H1 (cell line): ENCODE results near the gene GRK6. TPM values are rescaled to one million over a fixed set of nuclear protein-coding genes. Genes with fewer than 3 reads are reported as not detected.
A peak's percentile ranks its signal among the peaks of the same experiment; 100 is the strongest.

ENCODE experiments used
- CTCF ChIA-PET: fragments of 300-600 bp; sonication (Branson Sonifier 250); formaldehyde crosslinking; loops from one replicate; lab custom pipeline; 2021; ENCODE audit not compliant: partially characterized antibody; lab: Charles Lee
- POLR2A ChIA-PET: fragments of 300-600 bp; sonication (Branson Sonifier 250); formaldehyde crosslinking; loops from one replicate; lab custom pipeline; 2021; ENCODE audit warnings: inconsistent platforms; ENCODE audit not compliant: partially characterized antibody; lab: Charles Lee
- DNase-seq, 2 experiments: peaks; one replicate each; pipeline versions ENCODE4 v3.0.0 to v3.0.0-alpha.2; 2010 to 2022; ENCODE audit warnings: low spot score in 2 of 2, low read depth in 1 of 2, mixed read lengths in 1 of 2
- FAIRE-seq: peaks from 2 replicates; lab custom pipeline; 2011; peaks lifted over from hg19 to GRCh38; lab: Jason Lieb, UNC
- H2AFZ ChIP-seq: 2 replicates; pipeline ENCODE4 v1.8.1; 2012; ENCODE audit warnings: low read length, inconsistent platforms
- H2AK5ac ChIP-seq: 2 replicates; pipeline ENCODE4 v1.6.1; 2013; ENCODE audit warnings: low read depth, low read length
- H2BK120ac ChIP-seq: replicated peaks from 2 replicates; pipeline ENCODE3; 2013; ENCODE audit warnings: low read depth, low read length, inconsistent platforms
- H2BK12ac ChIP-seq: 2 replicates; pipeline ENCODE4 v1.6.1; 2013; ENCODE audit warnings: low read depth, low read length
- H2BK15ac ChIP-seq: 2 replicates; pipeline ENCODE4 v1.6.1; 2013; ENCODE audit warnings: low read length
- H2BK20ac ChIP-seq: 2 replicates; pipeline ENCODE4 v1.6.1; 2013; ENCODE audit warnings: low read length
- H2BK5ac ChIP-seq: 2 replicates; pipeline ENCODE4 v1.6.1; 2013; ENCODE audit warnings: low read depth, low read length
- H3K14ac ChIP-seq: 2 replicates; pipeline ENCODE4 v1.6.1; 2013; ENCODE audit warnings: inconsistent platforms; ENCODE audit not compliant: insufficient read length
- H3K18ac ChIP-seq: 2 replicates; pipeline ENCODE4 v1.6.1; 2013; ENCODE audit warnings: low read length; ENCODE audit errors: extremely low read depth
- H3K23ac ChIP-seq: 2 replicates; pipeline ENCODE4 v1.6.1; 2013; ENCODE audit warnings: inconsistent platforms; ENCODE audit not compliant: insufficient read length
- H3K23me2 ChIP-seq: 2 replicates; pipeline ENCODE4 v1.6.1; 2013; ENCODE audit warnings: low read depth, low read length
- H3K27ac ChIP-seq: 2 replicates; pipeline ENCODE4 v1.6.1; 2011; ENCODE audit warnings: low read depth, low read length, inconsistent platforms
- H3K27me3 ChIP-seq, 4 experiments: replicated peaks in 1 of 4; 1 replicate in 1 of 4; 2 replicates in 3 of 4; pipeline versions ENCODE4 v1.6.1 to v1.8.1; 2011 to 2013; ENCODE audit warnings: low read length in 3 of 4, mild to moderate bottlenecking in 3 of 4, inconsistent platforms in 2 of 4, mixed read lengths in 2 of 4, moderate library complexity in 1 of 4; ENCODE audit not compliant: control insufficient read depth in 3 of 4, insufficient read depth in 3 of 4; ENCODE audit errors: extremely low read depth in 1 of 4
- H3K36me3 ChIP-seq, 4 experiments: 2 replicates each; pipeline versions ENCODE4 v1.6.1 to v1.8.1; 2011 to 2013; ENCODE audit warnings: mild to moderate bottlenecking in 4 of 4, low read length in 3 of 4, moderate library complexity in 2 of 4, control low read depth in 1 of 4, inconsistent platforms in 1 of 4; ENCODE audit not compliant: insufficient read depth in 4 of 4, control insufficient read depth in 2 of 4
- H3K4ac ChIP-seq: replicated peaks from 2 replicates; pipeline ENCODE3; 2013; ENCODE audit warnings: low read length, low read depth, mixed read lengths, inconsistent platforms; ENCODE audit not compliant: insufficient read length
- H3K4me1 ChIP-seq, 4 experiments: replicated peaks in 1 of 4; 1 replicate in 1 of 4; 2 replicates in 3 of 4; pipeline versions ENCODE4 v1.6.1 to v1.8.1; 2011 to 2013; ENCODE audit warnings: low read length in 3 of 4, inconsistent platforms in 2 of 4, mixed read lengths in 1 of 4; ENCODE audit not compliant: insufficient read depth in 4 of 4, control insufficient read depth in 3 of 4
- H3K4me2 ChIP-seq, 2 experiments: 2 replicates each; pipeline versions ENCODE4 v1.6.1 to v1.8.1; 2011 to 2013; ENCODE audit warnings: low read depth in 2 of 2, low read length in 2 of 2, control low read depth in 1 of 2, inconsistent platforms in 1 of 2, mild to moderate bottlenecking in 1 of 2; ENCODE audit not compliant: insufficient read depth in 1 of 2
- H3K4me3 ChIP-seq, 4 experiments: fragments of 200-600, 300-600 bp in 1 of 4; sonication (generic), shearing (Covaris generic), sonication (Bioruptor Twin) in 1 of 4; 2 replicates each; pipeline versions ENCODE4 v1.5.1 to v1.8.1; 2011 to 2016; ENCODE audit warnings: low read length in 4 of 4, low read depth in 3 of 4, control low read depth in 2 of 4, inconsistent platforms in 2 of 4, mild to moderate bottlenecking in 2 of 4, mixed read lengths in 1 of 4, moderate library complexity in 1 of 4; ENCODE audit not compliant: insufficient read depth in 2 of 4; ENCODE audit errors: extremely low read depth in 1 of 4
- H3K56ac ChIP-seq: replicated peaks from 2 replicates; pipeline ENCODE3; 2013; ENCODE audit warnings: low read depth, mild to moderate bottlenecking, mixed read lengths, low read length, inconsistent platforms; ENCODE audit not compliant: insufficient read length
- H3K79me1 ChIP-seq: 2 replicates; pipeline ENCODE4 v1.6.1; 2013; ENCODE audit warnings: low read depth, low read length, control low read depth
- H3K79me2 ChIP-seq, 2 experiments: 2 replicates each; pipeline versions ENCODE4 v1.6.1 to v1.8.1; 2012 to 2013; ENCODE audit warnings: low read length in 2 of 2, mild to moderate bottlenecking in 2 of 2, inconsistent platforms in 1 of 2; ENCODE audit not compliant: insufficient read depth in 2 of 2, control insufficient read depth in 1 of 2
- H3K9ac ChIP-seq, 4 experiments: replicated peaks in 1 of 4; 1 replicate in 1 of 4; 2 replicates in 3 of 4; pipeline versions ENCODE4 v1.6.1 to v1.8.1; 2011 to 2013; ENCODE audit warnings: low read depth in 3 of 4, low read length in 3 of 4, control low read depth in 2 of 4, mild to moderate bottlenecking in 2 of 4, moderate library complexity in 2 of 4, inconsistent platforms in 1 of 4; ENCODE audit errors: extremely low read depth in 1 of 4
- H3K9me3 ChIP-seq, 2 experiments: 2 replicates each; pipeline versions ENCODE4 v1.6.1 to v1.8.1; 2012 to 2013; ENCODE audit warnings: mild to moderate bottlenecking in 2 of 2, moderate library complexity in 2 of 2, control low read depth in 1 of 2, inconsistent platforms in 1 of 2, low read depth in 1 of 2, low read length in 1 of 2, mixed read lengths in 1 of 2; ENCODE audit not compliant: insufficient read depth in 2 of 2
- H4K20me1 ChIP-seq, 2 experiments: replicated peaks in 1 of 2; 2 replicates each; pipeline versions ENCODE3 to v1.8.1; 2011 to 2013; ENCODE audit warnings: inconsistent platforms in 2 of 2, low read length in 2 of 2, mild to moderate bottlenecking in 1 of 2; ENCODE audit not compliant: insufficient read depth in 2 of 2, control insufficient read depth in 1 of 2
- H4K5ac ChIP-seq: 2 replicates; pipeline ENCODE4 v1.6.1; 2013; ENCODE audit warnings: low read length, low read depth, mixed read lengths, inconsistent platforms; ENCODE audit not compliant: insufficient read length
- H4K8ac ChIP-seq: 2 replicates; pipeline ENCODE4 v1.8.0; 2013; ENCODE audit warnings: mild to moderate bottlenecking, moderate library complexity, low read length, inconsistent platforms; ENCODE audit not compliant: insufficient read depth; ENCODE audit errors: extremely low read depth
- H4K91ac ChIP-seq: replicated peaks from 2 replicates; pipeline ENCODE3; 2013; ENCODE audit warnings: low read length, mixed read lengths, inconsistent platforms; ENCODE audit not compliant: insufficient read length
- CBX5 ChIP-seq: fragments of 300-800, 300-1000 bp; sonication (generic); IDR thresholded peaks from 2 replicates; pipeline ENCODE4 v1.7.1; 2016; ENCODE audit warnings: antibody characterized with exemption, low read length, low read depth
- CBX8 ChIP-seq: fragments of 300-800, 300-1000 bp; sonication (generic); IDR thresholded peaks from 2 replicates; pipeline ENCODE4 v1.7.1; 2016; ENCODE audit warnings: low read depth, low read length, borderline replicate concordance
- CTBP2 ChIP-seq: IDR thresholded peaks from 2 replicates; pipeline ENCODE4 v1.7.0; 2011; ENCODE audit warnings: borderline replicate concordance, mild to moderate bottlenecking, moderate library complexity, mixed read lengths, low read length; ENCODE audit not compliant: insufficient read depth, insufficient read length
- FOSL1 ChIP-seq: IDR thresholded peaks from 2 replicates; pipeline ENCODE4 v1.6.1; 2011; ENCODE audit warnings: mild to moderate bottlenecking, low read depth, low read length, moderate library complexity; ENCODE audit not compliant: insufficient read depth
- KDM4A ChIP-seq: IDR thresholded peaks from one replicate; pipeline ENCODE4 v1.7.1; 2012; ENCODE audit warnings: low read depth, mild to moderate bottlenecking, moderate library complexity, low read length, inconsistent platforms; ENCODE audit not compliant: severe bottlenecking
- MAFK ChIP-seq: IDR thresholded peaks from 2 replicates; pipeline ENCODE4 v1.6.1; 2012; ENCODE audit warnings: low read depth, mild to moderate bottlenecking, improper control_type of control experiment, low read length
- NRF1 ChIP-seq: IDR thresholded peaks from 2 replicates; pipeline ENCODE4 v1.6.1; 2011; ENCODE audit warnings: mild to moderate bottlenecking, low read depth, low read length, improper control_type of control experiment
- SIX5 ChIP-seq: IDR thresholded peaks from 2 replicates; pipeline ENCODE4 v1.6.1; 2011; ENCODE audit warnings: mild to moderate bottlenecking, low read depth, low read length
- SUZ12 ChIP-seq: fragments of 200-600 bp; sonication (generic); IDR thresholded peaks from 2 replicates; pipeline ENCODE4 v1.6.1; 2012; ENCODE audit warnings: mild to moderate bottlenecking, inconsistent platforms, low read length, moderate library complexity, mixed read lengths
- TAF7 ChIP-seq: optimal IDR thresholded peaks from 2 replicates; pipeline ENCODE3; 2011; ENCODE audit warnings: low read depth, mild to moderate bottlenecking, inconsistent platforms, low read length, moderate library complexity, borderline replicate concordance
- TCF12 ChIP-seq: IDR thresholded peaks from 2 replicates; pipeline ENCODE4 v1.6.1; 2011; ENCODE audit warnings: low read depth, mild to moderate bottlenecking, low read length
- YY1 ChIP-seq: IDR thresholded peaks from 2 replicates; pipeline ENCODE4 v1.6.1; 2011; ENCODE audit warnings: low read depth, mild to moderate bottlenecking, low read length
- WGBS, 2 experiments: shearing (Covaris generic) in 1 of 2; methylation state at CpG; one replicate each; pipeline versions ENCODE4 v1.1.6 to v1.1.7; 2013 to 2015; ENCODE audit warnings: low lambda C conversion rate in 2 of 2, mixed read lengths in 2 of 2, inconsistent platforms in 1 of 2, low coverage in 1 of 2, missing lambda C conversion rate in 1 of 2; ENCODE audit not compliant: insufficient replicate concordance in 2 of 2, insufficient coverage in 1 of 2, insufficient read length in 1 of 2; ENCODE audit errors: extremely low coverage in 1 of 2, missing lambda C conversion rate in 1 of 2; 5-methylcytosine and 5-hydroxymethylcytosine counted together
- polyA plus RNA-seq, 7 experiments: library from polyadenylated mRNA; depleted of rRNA in 3 of 7; stranded (reverse) in 5 of 7; unstranded in 2 of 7; fragments of >200 nt in 5 of 7; fragments of 200-250 nt in 2 of 7; gene quantifications; 1 replicate in 5 of 7; 2 replicates in 1 of 7; 4 replicates in 1 of 7; pipeline versions ENCODE4 v1.2.1 to v1.2.3, GENCODE V29; 2011 to 2013; ENCODE audit warnings: missing spikeins in 2 of 7, mixed read lengths in 2 of 7
- total RNA-seq: library from RNA; stranded (reverse); fragmentation: NEBNext Ultra II Directional; extraction: Animal tissue kit (Norgen Biotek cat#: 25700); gene quantifications from 2 replicates; pipeline ENCODE4 v1.2.1, GENCODE V29; 2021
- TF ChIP-seq, protein P1 (sequence below): IDR thresholded peaks from 2 replicates; pipeline ENCODE4 v1.6.1; 2012; ENCODE audit warnings: inconsistent platforms

Gene GRK6
- total and polyA plus RNA-seq, 2 of the 8 experiments (the other 6 are each of a cell fraction or from before 2014, with no cell fraction given): 31.8 to 57.8 TPM

DNA sequence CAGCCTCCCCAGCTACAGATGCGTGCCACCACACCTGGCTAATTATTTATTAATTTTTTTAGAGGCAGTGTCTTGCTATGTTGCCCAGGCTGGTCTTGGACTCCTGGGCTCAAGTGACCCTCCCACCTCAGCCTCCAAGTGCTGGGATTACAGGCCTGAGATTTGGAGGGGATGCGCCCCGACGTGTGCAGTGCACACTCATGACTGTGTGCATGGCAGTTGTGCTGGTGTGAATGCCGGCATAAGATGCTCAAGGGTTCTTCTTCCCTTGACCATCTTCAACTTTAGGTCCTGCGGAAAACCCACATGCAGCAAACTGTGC is 45.7 kb upstream of the GRK6 start:
- no peak overlapping the region for H3K18ac ChIP-seq
- H3K56ac ChIP-seq: no peak overlapping the region
- H3K9ac ChIP-seq: no peak overlapping the region
- H4K5ac ChIP-seq: no peak overlapping the region
- peak overlapping the region; percentile 83 for H2BK15ac ChIP-seq
- ChIA-PET POLR2A (interaction anchor here (0.8 to 3.1 kb wide), 5 partner anchors 8 to 75 kb away, joined by 3 to 14 read pairs (median 5); partner anchors contain the start of gene GRK6), CTCF (interaction anchor here (0.6 to 18.7 kb wide), 5 partner anchors 8 to 113 kb away, joined by 3 to 430 read pairs (median 363); partner anchors contain the start of genes PRR7 and SLC34A1)
- H2BK20ac ChIP-seq: 0 out of 2 replicates have a peak overlapping the region, but pooled peaks have one; percentile 23
- peak overlapping the region; percentile 77 for H3K4ac ChIP-seq
- H3K14ac ChIP-seq: no peak overlapping the region
- no peak overlapping the region for H3K23ac ChIP-seq
- peak overlapping the region; percentile 77; the same call in 1 of the 2 replicates for H2BK12ac ChIP-seq
- H3K27me3 ChIP-seq: peaks cover 0 to 2% (median under 1%) of the 10 kb centered on the region in 4 experiments; a peak in 2 of 7 replicates
- no peak overlapping the region for H2AFZ ChIP-seq
- no peaks in the 10 kb centered on the region for H3K9me3 ChIP-seq
- no peaks in the 10 kb centered on the region for H3K36me3 ChIP-seq
- H2AK5ac ChIP-seq: no peak overlapping the region; the same call in 1 of the 2 replicates
- H2BK120ac ChIP-seq: peak overlapping the region; percentile 72
- WGBS, 2 experiments: 92% methylated on average over 5 of the region's 6 CpGs; no CpG with 5 or more reads in 1 of the 2 experiments
- H3K27ac ChIP-seq: no peak overlapping the region
- no peaks in the 10 kb centered on the region for H3K23me2 ChIP-seq
- no peak for FAIRE-seq
- H3K79me2 ChIP-seq: no peaks in the 10 kb centered on the region
- no peak overlapping the region for H3K4me3 ChIP-seq
- H3K4me2 ChIP-seq: no peak overlapping the region
- H2BK5ac ChIP-seq: no peak overlapping the region
- H3K4me1 ChIP-seq: peaks cover 0 to 13% (median 2%) of the 10 kb centered on the region in 4 experiments; a peak in 4 of 7 replicates
- H4K91ac ChIP-seq: peak overlapping the region; percentile 89
- no peak for DNase-seq
- no peaks in the 10 kb centered on the region for H4K20me1 ChIP-seq
- no peaks in the 10 kb centered on the region for H3K79me1 ChIP-seq
- no peak overlapping the region for H4K8ac ChIP-seq
- TF ChIP-seq, protein P1, sequence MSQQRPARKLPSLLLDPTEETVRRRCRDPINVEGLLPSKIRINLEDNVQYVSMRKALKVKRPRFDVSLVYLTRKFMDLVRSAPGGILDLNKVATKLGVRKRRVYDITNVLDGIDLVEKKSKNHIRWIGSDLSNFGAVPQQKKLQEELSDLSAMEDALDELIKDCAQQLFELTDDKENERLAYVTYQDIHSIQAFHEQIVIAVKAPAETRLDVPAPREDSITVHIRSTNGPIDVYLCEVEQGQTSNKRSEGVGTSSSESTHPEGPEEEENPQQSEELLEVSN: no peak
- TF ChIP-seq CTBP2 (no peak), NRF1 (no peak), CBX5 (no peak), SUZ12 (no peak), KDM4A (no peak), SIX5 (no peak), YY1 (no peak), FOSL1 (no peak), TAF7 (no peak), MAFK (no peak), TCF12 (no peak), CBX8 (no peak)
